ENCODE measurements around the gene REM1. TPM values are rescaled to one million over a fixed set of nuclear protein-coding genes. Genes with fewer than 3 reads are reported as not detected.
"Not testable (repeated sequence)": the region's sequence is repeated elsewhere in the genome, so short reads cannot be mapped to it uniquely, and the experiment has no call there.

REM1 gene
- polyA plus RNA-seq, 4 donors: 0.81 to 1.8 (median 0.90) TPM; not detected in 1

DNA sequence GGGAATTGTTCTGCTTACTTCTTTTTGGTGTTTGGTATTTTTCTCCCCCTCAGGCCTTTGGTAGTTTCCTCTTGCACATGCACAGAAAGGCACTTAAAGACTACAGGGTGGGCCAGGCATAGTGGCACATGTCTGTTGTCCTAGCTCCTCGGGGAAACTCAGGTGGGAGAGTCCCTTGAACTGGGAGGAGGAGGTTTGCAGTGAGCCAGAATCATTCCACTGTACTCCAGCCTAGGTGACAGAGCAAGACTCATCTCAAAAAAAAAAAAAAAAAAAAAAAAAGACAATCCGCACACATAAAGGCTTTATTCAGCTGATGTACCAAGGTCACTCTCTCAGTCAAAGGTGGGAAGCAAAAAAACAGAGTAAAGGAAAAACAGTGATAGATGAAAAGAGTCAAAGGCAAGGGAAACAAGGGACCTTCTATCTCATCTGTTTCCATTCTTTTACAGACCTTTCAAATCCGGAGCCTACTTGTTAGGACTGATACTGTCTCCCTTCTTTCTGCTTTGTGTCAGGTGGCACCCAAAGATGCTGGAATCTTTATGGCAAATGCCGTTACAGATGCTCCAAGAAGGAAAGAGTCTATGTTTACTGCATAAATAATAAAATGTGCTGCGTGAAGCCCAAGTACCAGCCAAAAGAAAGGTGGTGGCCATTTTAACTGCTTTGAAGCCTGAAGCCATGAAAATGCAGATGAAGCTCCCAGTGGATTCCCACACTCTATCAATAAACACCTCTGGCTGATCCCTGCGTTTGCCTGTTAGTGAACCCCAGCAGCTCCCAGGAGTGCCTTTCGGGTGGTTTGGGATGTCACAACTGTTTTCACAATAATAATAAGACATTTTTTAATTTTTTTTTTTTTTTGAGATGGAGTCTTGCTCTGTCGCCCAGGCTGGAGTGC is 25.3 kb upstream of the REM1 start:
- Histone ChIP-seq H3K4me3 (ENCODE audit: low read depth in 1 of 3, low read length in 3 of 3) (no peak overlapping the region), H3K27ac (ENCODE audit: low read depth in 1 of 3, low read length in 2 of 3) (no peak overlapping the region), H3K9me3 (ENCODE audit: control insufficient read depth in 2 of 2, insufficient read depth in 1 of 2, low read depth in 1 of 2, low read length in 1 of 2) (no peaks in the 10 kb centered on the region), H3K4me1 (ENCODE audit: control insufficient read depth in 3 of 3, insufficient read depth in 2 of 3, low read depth in 1 of 3, low read length in 2 of 3) (no peaks in the 10 kb centered on the region), H3K36me3 (ENCODE audit: control insufficient read depth in 3 of 3, insufficient read depth in 2 of 3, low read depth in 1 of 3, low read length in 3 of 3) (no peaks in the 10 kb centered on the region), H3K27me3 (ENCODE audit: control insufficient read depth in 3 of 3, insufficient read depth in 3 of 3, low read length in 3 of 3) (no peaks in the 10 kb centered on the region)
- WGBS, 3 donors: 68 to 75% (median 70%) methylated on average over 8 of the region's 8 CpGs
- FAIRE-seq (no peak), DNase-seq (no peak)

DNA sequence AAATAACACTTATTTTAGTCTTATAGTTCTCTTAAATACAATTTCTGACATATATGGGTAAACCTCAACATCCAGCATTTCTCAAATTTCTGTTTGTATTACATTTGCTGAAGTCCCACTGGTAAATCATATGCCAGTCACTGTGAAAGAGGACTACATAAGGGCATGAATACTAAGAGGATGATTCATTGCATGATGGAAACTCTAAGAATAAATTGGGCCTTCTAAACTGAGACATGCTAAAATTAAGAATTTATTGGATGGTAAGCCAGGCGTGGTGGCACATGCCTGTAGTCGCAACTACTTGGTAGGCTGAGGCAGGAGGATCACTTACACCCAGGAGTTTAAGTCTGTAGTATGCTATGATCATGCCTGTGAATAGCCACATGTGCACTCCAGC is 22.5 kb upstream of the REM1 start:
- FAIRE-seq (no peak), DNase-seq (no peak)
- Histone ChIP-seq H3K27me3 (ENCODE audit: control insufficient read depth in 3 of 3, insufficient read depth in 3 of 3, low read length in 3 of 3) (no peaks in the 10 kb centered on the region), H3K27ac (ENCODE audit: low read depth in 1 of 3, low read length in 2 of 3) (no peak overlapping the region), H3K36me3 (ENCODE audit: control insufficient read depth in 3 of 3, insufficient read depth in 2 of 3, low read depth in 1 of 3, low read length in 3 of 3) (no peaks in the 10 kb centered on the region), H3K4me3 (ENCODE audit: low read depth in 1 of 3, low read length in 3 of 3) (no peak overlapping the region), H3K9me3 (ENCODE audit: control insufficient read depth in 2 of 2, insufficient read depth in 1 of 2, low read depth in 1 of 2, low read length in 1 of 2) (no peaks in the 10 kb centered on the region), H3K4me1 (ENCODE audit: control insufficient read depth in 3 of 3, insufficient read depth in 2 of 3, low read depth in 1 of 3, low read length in 2 of 3) (no peaks in the 10 kb centered on the region)
- 72 to 79% (median 77%) methylated on average over 2 of the region's 2 CpGs for WGBS, 3 donors

DNA sequence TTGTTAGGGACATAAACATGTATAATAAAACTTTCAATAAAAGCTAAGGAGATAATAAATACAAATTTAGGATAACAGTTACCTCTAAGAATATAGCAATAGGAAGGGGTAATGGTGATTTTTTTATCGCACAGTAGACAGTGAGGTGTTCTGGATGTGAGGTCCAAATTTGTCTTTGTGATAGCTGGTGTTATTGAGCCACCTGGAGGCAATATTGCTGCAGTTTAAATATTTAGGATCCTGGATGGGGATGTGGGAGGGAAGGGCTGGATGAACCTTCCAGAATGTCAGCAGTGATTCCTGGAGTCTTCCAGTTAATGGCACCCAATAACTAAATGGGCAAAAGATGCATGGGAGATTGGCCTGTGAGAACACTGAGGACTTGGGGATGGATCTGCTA is 20.7 kb upstream of the REM1 start:
- Histone ChIP-seq H3K27ac (ENCODE audit: low read depth in 1 of 3, low read length in 2 of 3) (no peak overlapping the region), H3K4me1 (ENCODE audit: control insufficient read depth in 3 of 3, insufficient read depth in 2 of 3, low read depth in 1 of 3, low read length in 2 of 3) (no peaks in the 10 kb centered on the region), H3K9me3 (ENCODE audit: control insufficient read depth in 2 of 2, insufficient read depth in 1 of 2, low read depth in 1 of 2, low read length in 1 of 2) (no peaks in the 10 kb centered on the region), H3K27me3 (ENCODE audit: control insufficient read depth in 3 of 3, insufficient read depth in 3 of 3, low read length in 3 of 3) (no peaks in the 10 kb centered on the region), H3K36me3 (ENCODE audit: control insufficient read depth in 3 of 3, insufficient read depth in 2 of 3, low read depth in 1 of 3, low read length in 3 of 3) (no peaks in the 10 kb centered on the region), H3K4me3 (ENCODE audit: low read depth in 1 of 3, low read length in 3 of 3) (no peak overlapping the region)
- FAIRE-seq: no peak
- DNase-seq: no peak
- 91 to 96% (median 95%) methylated on average over 1 of the region's 1 CpG for WGBS, 3 donors

DNA sequence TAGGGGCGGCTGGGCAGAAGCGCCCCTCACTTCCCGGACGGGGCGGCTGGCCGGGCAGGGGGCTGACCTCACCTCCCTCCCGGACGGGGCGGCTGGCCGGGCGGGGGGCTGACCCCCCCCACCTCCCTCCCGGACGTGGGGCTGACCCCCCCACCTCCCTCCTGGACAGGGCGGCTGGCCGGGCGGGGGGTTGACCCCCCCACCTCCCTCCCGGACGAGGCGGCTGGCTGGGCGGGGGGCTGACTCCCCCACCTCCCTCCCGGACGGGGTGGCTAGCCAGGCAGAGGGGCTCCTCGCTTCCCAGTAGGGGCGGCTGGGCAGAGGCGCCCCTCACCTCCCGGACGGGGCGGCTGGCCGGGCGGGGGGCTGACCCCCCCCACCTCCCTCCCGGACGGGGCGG is 4.1 kb upstream of the REM1 start:
- H3K4me3 ChIP-seq (ENCODE audit: low read depth in 1 of 3, low read length in 3 of 3); H3K36me3 ChIP-seq (ENCODE audit: control insufficient read depth in 3 of 3, insufficient read depth in 2 of 3, low read depth in 1 of 3, low read length in 3 of 3); H3K27ac ChIP-seq (ENCODE audit: low read depth in 1 of 3, low read length in 2 of 3); DNase-seq; H3K4me1 ChIP-seq (ENCODE audit: control insufficient read depth in 3 of 3, insufficient read depth in 2 of 3, low read depth in 1 of 3, low read length in 2 of 3); FAIRE-seq; H3K9me3 ChIP-seq (ENCODE audit: control insufficient read depth in 2 of 2, insufficient read depth in 1 of 2, low read depth in 1 of 2, low read length in 1 of 2): not testable (repeated sequence)
- peaks cover 0 to 14% (median 0%) of the 10 kb centered on the region in 3 donors for H3K27me3 ChIP-seq (ENCODE audit: control insufficient read depth in 3 of 3, insufficient read depth in 3 of 3, low read length in 3 of 3)
- WGBS, 3 donors: 91% methylated on average over 23 of the region's 33 CpGs; no CpG with 5 or more reads in 2 of the 3 donors

DNA sequence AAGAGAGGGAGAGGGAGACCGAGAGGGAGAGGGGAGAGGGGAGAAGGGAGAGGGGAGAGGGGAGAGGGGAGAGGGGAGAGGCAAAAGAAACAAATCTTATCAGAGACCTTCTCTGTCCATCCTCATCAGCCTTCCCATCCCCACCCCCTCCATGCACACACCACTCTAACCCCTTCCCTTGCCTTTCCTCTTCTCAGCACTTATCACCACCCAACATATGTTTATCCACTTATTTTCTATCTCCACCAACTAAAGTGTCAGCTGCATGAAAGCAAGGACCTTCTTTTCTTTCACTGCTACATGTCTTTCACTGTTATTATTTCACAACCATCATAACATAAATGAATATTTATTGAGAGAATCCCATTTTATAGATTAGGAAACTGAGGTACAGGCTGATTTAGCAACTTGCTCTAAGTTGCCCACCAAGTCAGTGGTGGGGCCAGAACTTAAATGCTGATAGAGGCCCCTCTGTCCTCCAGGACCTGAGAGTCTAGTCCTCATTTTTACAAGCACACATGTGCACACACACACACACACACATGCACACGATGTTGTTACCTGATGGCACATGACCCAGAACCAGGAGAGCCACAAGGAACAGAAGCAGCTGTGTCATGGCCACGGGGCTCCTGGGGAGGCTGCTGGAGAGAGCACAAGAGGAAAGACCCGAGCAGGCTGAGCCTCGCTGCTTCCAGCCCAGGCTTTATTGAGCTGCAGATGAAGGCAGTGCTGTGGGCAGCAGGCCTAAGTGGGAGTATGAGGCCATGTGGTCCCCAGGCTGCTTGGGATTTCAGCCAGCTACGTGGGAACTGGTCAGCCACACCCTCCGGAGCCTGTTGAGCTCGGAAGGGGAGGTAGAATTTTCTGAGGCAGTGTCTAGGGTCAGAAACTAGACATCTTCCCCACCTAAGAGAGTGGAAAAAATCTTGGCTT is 2.4 kb upstream of the REM1 start:
- no peak overlapping the region for H3K27ac ChIP-seq (ENCODE audit: low read depth in 1 of 3, low read length in 2 of 3)
- no peaks in the 10 kb centered on the region for H3K9me3 ChIP-seq (ENCODE audit: control insufficient read depth in 2 of 2, insufficient read depth in 1 of 2, low read depth in 1 of 2, low read length in 1 of 2)
- DNase-seq (no peak), FAIRE-seq (no peak)
- WGBS, 3 donors: 53 to 62% (median 58%) methylated on average over 7 of the region's 8 CpGs
- H3K4me3 ChIP-seq (ENCODE audit: low read depth in 1 of 3, low read length in 3 of 3): no peak overlapping the region
- no peaks in the 10 kb centered on the region for H3K36me3 ChIP-seq (ENCODE audit: control insufficient read depth in 3 of 3, insufficient read depth in 2 of 3, low read depth in 1 of 3, low read length in 3 of 3)
- peaks cover 0 to 24% (median 0%) of the 10 kb centered on the region in 3 donors for H3K27me3 ChIP-seq (ENCODE audit: control insufficient read depth in 3 of 3, insufficient read depth in 3 of 3, low read length in 3 of 3)
- H3K4me1 ChIP-seq (ENCODE audit: control insufficient read depth in 3 of 3, insufficient read depth in 2 of 3, low read depth in 1 of 3, low read length in 2 of 3): no peaks in the 10 kb centered on the region

DNA sequence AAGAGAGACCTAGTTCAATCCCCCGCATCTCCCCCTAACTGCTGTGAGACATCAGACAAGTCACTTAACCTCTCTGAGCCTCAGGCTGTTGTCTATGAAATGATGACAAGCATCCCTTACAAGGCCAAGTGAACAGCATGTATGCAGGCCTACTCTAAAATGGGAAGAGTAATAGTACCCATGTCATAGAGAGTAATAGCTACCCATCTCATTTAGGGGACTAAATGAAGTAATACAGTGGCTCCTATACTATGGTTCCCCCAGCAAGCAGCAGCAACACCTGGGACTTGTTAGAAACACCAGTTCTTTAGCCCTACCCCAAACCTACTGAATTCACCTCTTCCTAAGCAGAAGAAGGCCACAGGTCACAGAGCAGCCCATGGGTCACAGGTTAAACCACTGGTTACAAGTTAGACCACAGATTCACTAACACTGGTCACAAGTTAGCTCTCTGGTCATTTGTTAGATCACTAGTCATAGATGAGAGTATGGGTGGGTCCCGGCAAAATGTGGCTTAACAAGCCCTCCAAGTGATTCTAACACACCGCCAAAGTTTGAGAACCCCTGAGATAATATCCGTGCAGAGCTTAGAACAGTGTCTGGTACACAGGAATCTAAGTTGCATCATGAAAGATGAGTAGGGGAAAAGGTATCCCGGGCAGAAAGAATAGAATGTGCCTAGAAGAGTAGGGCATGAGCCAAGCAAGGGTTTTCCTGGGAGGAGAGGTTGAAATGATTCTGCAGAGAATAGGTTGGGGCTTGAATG is 1.6 kb upstream of the REM1 start:
- H3K9me3 ChIP-seq (ENCODE audit: control insufficient read depth in 2 of 2, insufficient read depth in 1 of 2, low read depth in 1 of 2, low read length in 1 of 2): no peaks in the 10 kb centered on the region
- H3K27me3 ChIP-seq (ENCODE audit: control insufficient read depth in 3 of 3, insufficient read depth in 3 of 3, low read length in 3 of 3): peaks cover 0 to 24% (median 0%) of the 10 kb centered on the region in 3 donors
- H3K4me3 ChIP-seq (ENCODE audit: low read depth in 1 of 3, low read length in 3 of 3): no peak overlapping the region
- no peaks in the 10 kb centered on the region for H3K4me1 ChIP-seq (ENCODE audit: control insufficient read depth in 3 of 3, insufficient read depth in 2 of 3, low read depth in 1 of 3, low read length in 2 of 3)
- FAIRE-seq: no peak
- DNase-seq: no peak
- no peak overlapping the region for H3K27ac ChIP-seq (ENCODE audit: low read depth in 1 of 3, low read length in 2 of 3)
- no peaks in the 10 kb centered on the region for H3K36me3 ChIP-seq (ENCODE audit: control insufficient read depth in 3 of 3, insufficient read depth in 2 of 3, low read depth in 1 of 3, low read length in 3 of 3)
- 75 to 93% (median 86%) methylated on average over 5 of the region's 5 CpGs for WGBS, 3 donors

DNA sequence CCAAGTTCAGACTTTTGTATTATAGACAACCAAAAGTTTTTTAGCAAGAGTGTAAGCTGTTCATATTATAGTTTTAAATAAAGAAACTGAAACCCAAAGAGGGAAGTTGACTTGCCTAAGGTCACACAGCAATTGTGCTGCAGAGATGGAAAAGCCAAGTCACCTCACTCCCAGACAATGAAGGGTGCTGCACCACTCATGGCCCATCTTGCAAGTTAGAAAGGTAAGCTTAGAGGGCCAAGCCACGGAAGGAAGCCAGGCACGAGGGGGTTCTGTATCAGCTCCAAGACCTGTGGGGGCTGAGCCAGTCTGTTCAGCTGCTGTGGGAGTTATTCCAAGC is 1.0 kb upstream of the REM1 start:
- Histone ChIP-seq H3K4me3 (ENCODE audit: low read depth in 1 of 3, low read length in 3 of 3) (no peak overlapping the region), H3K27ac (ENCODE audit: low read depth in 1 of 3, low read length in 2 of 3) (no peak overlapping the region), H3K9me3 (ENCODE audit: control insufficient read depth in 2 of 2, insufficient read depth in 1 of 2, low read depth in 1 of 2, low read length in 1 of 2) (no peaks in the 10 kb centered on the region), H3K4me1 (ENCODE audit: control insufficient read depth in 3 of 3, insufficient read depth in 2 of 3, low read depth in 1 of 3, low read length in 2 of 3) (no peaks in the 10 kb centered on the region), H3K36me3 (ENCODE audit: control insufficient read depth in 3 of 3, insufficient read depth in 2 of 3, low read depth in 1 of 3, low read length in 3 of 3) (no peaks in the 10 kb centered on the region), H3K27me3 (ENCODE audit: control insufficient read depth in 3 of 3, insufficient read depth in 3 of 3, low read length in 3 of 3) (peaks cover 0 to 24% (median 0%) of the 10 kb centered on the region in 3 donors)
- 49 to 62% (median 50%) methylated on average over 2 of the region's 2 CpGs for WGBS, 3 donors
- DNase-seq: no peak
- FAIRE-seq: no peak
